Testis (tissue), 2 donors: ENCODE measurements around the gene SLC46A2.

Source experiments
- CTCF ChIP-seq, 3 experiments: fragments of 450-650 bp in 2 of 3; fragments of 200-600 bp in 1 of 3; sonication (generic) in 1 of 3; IDR thresholded peaks; one replicate each; pipeline ENCODE4 v1.5.1; 2016 to 2019; ENCODE audit warnings: antibody characterized with exemption in 3 of 3, mild to moderate bottlenecking in 2 of 3, moderate library complexity in 1 of 3
- POLR2A ChIP-seq: fragments of 450-650 bp; IDR thresholded peaks from one replicate; pipeline ENCODE4 v1.6.1; 2017; ENCODE audit warnings: antibody characterized with exemption, mild to moderate bottlenecking, moderate library complexity

DNA sequence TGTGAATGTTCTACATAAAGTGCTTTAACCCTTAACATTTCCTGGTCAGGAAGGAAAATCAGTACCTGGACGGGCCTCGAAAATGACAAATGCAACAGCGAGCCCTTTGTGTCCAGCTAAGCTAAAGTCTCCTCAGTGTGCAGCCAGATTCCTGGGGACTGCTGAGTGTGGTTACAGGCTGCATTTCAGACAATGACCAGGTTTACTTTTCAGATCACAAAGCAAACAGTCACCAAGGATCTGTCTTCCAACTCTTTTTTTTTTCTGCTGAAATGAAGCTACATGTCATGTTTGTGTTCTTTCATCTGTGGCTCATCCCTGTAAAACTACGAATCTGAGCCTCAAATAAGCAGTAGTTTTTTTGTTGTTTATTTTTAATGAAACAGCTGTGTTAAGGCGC, 20.8 kb downstream of the SLC46A2 start:
- no peak for TF ChIP-seq CTCF (IDR thresholded peaks at IDR 0.05)
- TF ChIP-seq POLR2A = no peak
